Osteocyte (in vitro differentiated cells): ENCODE results near the gene PSMB3. TPM values are rescaled to one million over a fixed set of nuclear protein-coding genes. Genes with fewer than 3 reads are reported as not detected.

Source experiments
- DNase-seq: peaks from one replicate; pipeline ENCODE4 v3.0.0; 2021; ENCODE audit warnings: mixed read lengths; ENCODE audit not compliant: unreplicated experiment; ENCODE audit errors: extremely low spot score
- H3K27ac Mint-ChIP-seq: one replicate; pipeline ENCODE4 v1.8.0; 2021; ENCODE audit warnings: mild to moderate bottlenecking, mixed read lengths; ENCODE audit not compliant: unreplicated experiment
- H3K27me3 Mint-ChIP-seq: one replicate; pipeline ENCODE4 v1.8.0; 2021; ENCODE audit warnings: mixed read lengths; ENCODE audit not compliant: unreplicated experiment
- H3K36me3 Mint-ChIP-seq: one replicate; pipeline ENCODE4 v1.8.0; 2021; ENCODE audit warnings: mixed read lengths; ENCODE audit not compliant: unreplicated experiment
- H3K4me1 Mint-ChIP-seq: one replicate; pipeline ENCODE4 v1.8.0; 2021; ENCODE audit warnings: mixed read lengths; ENCODE audit not compliant: unreplicated experiment
- H3K4me3 Mint-ChIP-seq: one replicate; pipeline ENCODE4 v1.8.0; 2021; ENCODE audit warnings: mild to moderate bottlenecking, moderate library complexity, mixed read lengths; ENCODE audit not compliant: unreplicated experiment
- H3K9me3 Mint-ChIP-seq: one replicate; pipeline ENCODE4 v1.8.0; 2021; ENCODE audit warnings: mixed read lengths; ENCODE audit not compliant: unreplicated experiment
- CTCF ChIP-seq: fragments of 200-600 bp; sonication (generic); IDR thresholded peaks from 2 replicates; pipeline ENCODE4 v1.5.0; 2021; ENCODE audit warnings: antibody characterized with exemption, mild to moderate bottlenecking, moderate library complexity
- total RNA-seq: library from RNA; stranded (reverse); gene quantifications from 2 replicates; pipeline ENCODE4 v1.2.1, GENCODE V29; 2021

PSMB3 gene
- total RNA-seq, 1 donor from 2014 or later: 144 TPM

GRCh38 chr17:38731526-38732294 lies 20.8 kb upstream of the PSMB3 start:
- Mint-ChIP-seq H3K9me3 (no peaks in the 10 kb centered on the region), H3K36me3 (peaks cover 8% of the 10 kb centered on the region), H3K4me3 (no peak overlapping the region), H3K4me1 (peaks cover 32% of the 10 kb centered on the region), H3K27ac (peak overlapping the region; percentile 88), H3K27me3 (no peaks in the 10 kb centered on the region)
- no peak for TF ChIP-seq CTCF
- DNase-seq: no peak

- H3K4me3 Mint-ChIP-seq: no peak overlapping the region
These were observed 19.9 kb upstream of the PSMB3 start for GRCh38 chr17:38732376-38733281.

DNA sequence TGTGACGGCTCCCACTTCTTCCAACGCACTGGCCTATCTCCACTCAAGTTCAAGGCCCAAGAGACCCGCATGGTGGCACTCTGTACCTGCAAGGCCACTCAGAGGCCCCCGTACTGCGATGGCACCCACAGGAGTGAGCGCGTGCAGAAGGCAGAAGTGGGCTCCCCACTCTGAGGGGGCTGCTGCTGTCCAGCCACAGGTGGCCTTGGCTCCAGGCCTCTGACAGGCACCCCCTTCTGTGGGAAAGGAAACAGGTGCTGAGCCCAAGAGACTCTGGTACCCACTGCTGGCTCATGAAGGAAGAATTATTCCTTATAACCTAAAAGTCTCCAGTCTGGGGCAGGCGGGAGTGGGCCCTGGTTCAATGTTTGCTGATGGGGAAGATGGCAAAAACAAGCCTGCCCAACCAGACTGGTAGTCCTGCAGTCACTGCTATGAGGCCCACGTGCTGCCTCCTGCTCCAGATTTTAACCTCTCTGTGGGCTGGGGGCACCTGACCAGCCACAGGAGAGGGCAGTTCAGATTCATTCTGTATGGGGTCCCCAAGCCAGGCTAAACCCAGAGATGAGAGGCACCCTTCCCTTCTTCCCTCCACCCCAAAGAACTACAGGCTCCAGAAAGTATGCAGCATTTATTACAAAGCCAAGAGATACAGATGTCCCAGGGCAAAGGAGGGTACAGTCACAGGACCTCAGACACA lies 19.1 kb upstream of the PSMB3 start:
- Mint-ChIP-seq H3K27me3 (no peaks in the 10 kb centered on the region), H3K4me3 (no peak overlapping the region), H3K27ac (peak overlapping the region; percentile 60), H3K4me1 (peaks cover 32% of the 10 kb centered on the region), H3K9me3 (no peaks in the 10 kb centered on the region), H3K36me3 (peaks cover 14% of the 10 kb centered on the region)
- no peak for TF ChIP-seq CTCF
- DNase-seq: no peak

More at GRCh38 chr17:38732376-38733281, 19.9 kb upstream of the PSMB3 start:
- TF ChIP-seq CTCF: no peak
- no peak for DNase-seq
- Mint-ChIP-seq H3K4me1 (peaks cover 32% of the 10 kb centered on the region), H3K9me3 (no peaks in the 10 kb centered on the region), H3K27ac (peak overlapping the region; percentile 88), H3K27me3 (no peaks in the 10 kb centered on the region), H3K36me3 (peaks cover 8% of the 10 kb centered on the region)

- Mint-ChIP-seq H3K4me1 (peaks cover 28% of the 10 kb centered on the region), H3K4me3 (no peak overlapping the region), H3K27me3 (no peaks in the 10 kb centered on the region), H3K36me3 (peaks cover 21% of the 10 kb centered on the region), H3K27ac (no peak overlapping the region), H3K9me3 (no peaks in the 10 kb centered on the region)
- TF ChIP-seq CTCF: no peak
- no peak for DNase-seq
These were observed 18.3 kb upstream of the PSMB3 start for GRCh38 chr17:38733982-38734973.
